ENCODE data around the gene ELFN1.

- TF ChIP-seq CTCF (IDR thresholded peaks at IDR 0.05) (no peak), POLR2A (IDR thresholded peaks at IDR 0.05) (no peak), EP300 (IDR thresholded peaks at IDR 0.05) (no peak)
Measured at GRCh38 chr7:1709281-1709680, 39.2 kb downstream of the ELFN1 start.
